B cell (primary cell): ENCODE results near the gene DLGAP5. TPM values are rescaled to one million over a fixed set of nuclear protein-coding genes. Genes with fewer than 3 reads are reported as not detected.

Experiments
- ATAC-seq: fragments of 200-7000 bp; cut with Tn5 transposase; one replicate; pipeline ENCODE4 v1.10.0; 2021; ENCODE audit warnings: low read depth, mild to moderate bottlenecking, moderate number of reproducible peaks, moderate library complexity
- CTCF ChIA-PET: fragments of 350-600 bp; sonication (Branson Sonifier 250); formaldehyde crosslinking; loops from one replicate; lab custom pipeline; 2021; ENCODE audit warnings: antibody characterized with exemption, inconsistent platforms; lab: Charles Lee
- POLR2A ChIA-PET: fragments of 350-600 bp; sonication (Branson Sonifier 250); formaldehyde crosslinking; loops from one replicate; lab custom pipeline; 2021; ENCODE audit warnings: antibody characterized with exemption; lab: Charles Lee
- DNase-seq: peaks from one replicate; pipeline ENCODE4 v3.0.0; 2013
- H2AFZ ChIP-seq: 2 replicates; pipeline ENCODE4 v1.6.1; 2012; ENCODE audit warnings: mild to moderate bottlenecking, low read depth, low read length; ENCODE audit not compliant: insufficient read depth, poor library complexity, severe bottlenecking
- H3K27ac ChIP-seq, 2 donors: 1 replicate in 1 of 2; 2 replicates in 1 of 2; pipeline ENCODE4 v1.5.1; 2012 to 2013; ENCODE audit warnings: low read length in 2 of 2, mild to moderate bottlenecking in 2 of 2, moderate library complexity in 1 of 2
- H3K27me3 ChIP-seq, 4 experiments: fragments of 200-600 bp in 1 of 4; sonication (generic) in 1 of 4; replicated peaks in 1 of 4; 1 replicate in 2 of 4; 2 replicates in 2 of 4; pipeline versions ENCODE4 v1.6.1 to v1.7.0; 2013 to 2016; ENCODE audit warnings: low read length in 3 of 4, mild to moderate bottlenecking in 2 of 4, mixed read lengths in 1 of 4, moderate library complexity in 1 of 4; ENCODE audit not compliant: insufficient read depth in 4 of 4, control insufficient read depth in 3 of 4; ENCODE audit errors: control extremely low read depth in 1 of 4
- H3K36me3 ChIP-seq, 2 experiments: replicated peaks in 1 of 2; 1 replicate in 1 of 2; 2 replicates in 1 of 2; pipeline versions ENCODE4 v1.6.1 to v1.7.1; 2013; ENCODE audit warnings: low read length in 1 of 2; ENCODE audit not compliant: insufficient read depth in 2 of 2, control insufficient read depth in 1 of 2; ENCODE audit errors: control extremely low read depth in 1 of 2, extremely low read depth in 1 of 2
- H3K4me1 ChIP-seq, 2 donors: fragments of 200-600 bp in 1 of 2; sonication (generic) in 1 of 2; 1 replicate in 1 of 2; 2 replicates in 1 of 2; pipeline versions ENCODE4 v1.5.1 to v1.6.1; 2013 to 2017; ENCODE audit warnings: low read length in 2 of 2; ENCODE audit not compliant: control insufficient read depth in 2 of 2, insufficient read depth in 2 of 2
- H3K4me2 ChIP-seq: replicated peaks from 2 replicates; pipeline ENCODE3; 2012; ENCODE audit warnings: mild to moderate bottlenecking, low read depth, low read length; ENCODE audit not compliant: poor library complexity, severe bottlenecking
- H3K4me3 ChIP-seq, 5 experiments: fragments of 200-600 bp in 1 of 5; sonication (generic) in 1 of 5; 1 replicate in 3 of 5; 2 replicates in 2 of 5; pipeline versions ENCODE4 v1.5.1 to v1.7.0; 2011 to 2016; ENCODE audit warnings: low read length in 4 of 5, mild to moderate bottlenecking in 4 of 5, low read depth in 2 of 5, control low read depth in 1 of 5, moderate library complexity in 1 of 5; ENCODE audit not compliant: insufficient read depth in 1 of 5; ENCODE audit errors: control extremely low read depth in 1 of 5, extremely low read depth in 1 of 5
- H3K79me2 ChIP-seq: fragments of 200-600 bp; sonication (generic); one replicate; pipeline ENCODE4 v1.6.0; 2016; ENCODE audit warnings: low read length; ENCODE audit not compliant: control insufficient read depth, insufficient read depth
- H3K9ac ChIP-seq: fragments of 200-600 bp; sonication (generic); 2 replicates; pipeline ENCODE4 v1.6.1; 2017; ENCODE audit warnings: mild to moderate bottlenecking, low read length, moderate library complexity
- H3K9me3 ChIP-seq, 3 donors: one replicate each; pipeline versions ENCODE4 v1.6.1 to v1.7.1; 2013; ENCODE audit warnings: low read length in 2 of 3; ENCODE audit not compliant: control insufficient read depth in 2 of 3, insufficient read depth in 1 of 3; ENCODE audit errors: control extremely low read depth in 1 of 3
- H4K20me1 ChIP-seq: 2 replicates; pipeline ENCODE4 v1.6.0; 2012; ENCODE audit warnings: mild to moderate bottlenecking, low read length; ENCODE audit not compliant: insufficient read depth, control insufficient read depth, poor library complexity, severe bottlenecking
- H3K27ac Mint-ChIP-seq: one replicate; pipeline ENCODE4 v1.8.0; 2021; ENCODE audit warnings: mixed read lengths
- H3K27me3 Mint-ChIP-seq: one replicate; pipeline ENCODE4 v1.8.0; 2021; ENCODE audit warnings: mixed read lengths
- H3K4me1 Mint-ChIP-seq: one replicate; pipeline ENCODE4 v1.8.0; 2021; ENCODE audit warnings: mixed read lengths
- H3K4me3 Mint-ChIP-seq: one replicate; pipeline ENCODE4 v1.8.0; 2021; ENCODE audit warnings: mixed read lengths
- H3K9me3 Mint-ChIP-seq: one replicate; pipeline ENCODE4 v1.8.0; 2022; ENCODE audit warnings: mixed read lengths; ENCODE audit not compliant: insufficient read depth
- EZH2 ChIP-seq: IDR thresholded peaks from 2 replicates; pipeline ENCODE4 v1.6.1; 2012; ENCODE audit warnings: borderline replicate concordance, low read depth, mild to moderate bottlenecking, moderate library complexity, low read length; ENCODE audit not compliant: insufficient read depth, poor library complexity, severe bottlenecking
- WGBS: methylation state at CpG from one replicate; pipeline ENCODE4 v1.1.5; 2013; ENCODE audit warnings: missing lambda C conversion rate; ENCODE audit not compliant: insufficient coverage; 5-methylcytosine and 5-hydroxymethylcytosine counted together
- intact Hi-C: fragments of 100-400 bp; cut with micrococcal nuclease; formaldehyde crosslinking; loops from one replicate; pipeline ENCODE4 v1.10.0; 2022
- polyA plus RNA-seq: library from polyadenylated mRNA; depleted of rRNA; stranded (reverse); fragments of >200 nt; gene quantifications from 2 replicates; pipeline ENCODE4 v1.2.3, GENCODE V29; 2012
- total RNA-seq, 2 donors: library from RNA; stranded (reverse); fragments of 120-200 nt in 1 of 2; gene quantifications; 1 replicate in 1 of 2; 2 replicates in 1 of 2; pipeline versions ENCODE4 v1.2.3 to v1.2.4, GENCODE V29; 2013 to 2022
- TF ChIP-seq, protein P1 (sequence below): fragments of 200-600 bp; IDR thresholded peaks from one replicate; pipeline ENCODE4 v1.8.0; 2022; ENCODE audit warnings: antibody characterized with exemption, mild to moderate bottlenecking

DLGAP5 gene
- total and polyA plus RNA-seq, 2 donors (not counting 1 experiment from before 2014, with no cell fraction given), result 0.12 TPM; not detected in 1

DNA sequence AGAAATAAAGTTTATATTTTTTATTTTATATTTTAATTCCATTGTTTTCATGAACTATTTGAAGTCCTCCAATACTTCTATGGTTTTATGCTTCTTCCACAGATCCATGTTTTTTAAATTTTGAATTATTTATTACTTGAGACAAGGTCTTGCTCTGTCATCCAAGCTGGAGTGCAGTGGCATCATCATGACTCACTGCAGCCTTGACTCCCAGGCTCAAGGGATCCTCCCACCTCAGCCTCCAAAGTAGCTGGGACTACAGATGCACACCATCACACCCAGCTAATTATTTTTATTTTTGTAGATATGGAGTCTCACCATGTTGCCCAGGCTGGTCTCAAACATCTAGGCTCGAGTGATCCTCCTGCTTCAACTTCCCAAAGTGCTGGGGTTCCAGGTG is 28.8 kb upstream of the DLGAP5 start:
- no peak overlapping the region for H3K27ac Mint-ChIP-seq
- no peaks in the 10 kb centered on the region for H3K4me1 ChIP-seq

GRCh38 chr14:55212634-55213033 is 21.2 kb upstream of the DLGAP5 start:
- Mint-ChIP-seq H3K27me3 (no peaks in the 10 kb centered on the region), H3K4me3 (no peak overlapping the region), H3K4me1 (peaks cover 2% of the 10 kb centered on the region), H3K27ac (no peak overlapping the region), H3K9me3 (no peaks in the 10 kb centered on the region)
- Histone ChIP-seq H2AFZ (no peak overlapping the region), H3K79me2 (no peaks in the 10 kb centered on the region), H3K36me3 (no peaks in the 10 kb centered on the region), H3K9me3 (no peaks in the 10 kb centered on the region), H3K4me1 (no peaks in the 10 kb centered on the region), H3K27ac (no peak overlapping the region), H4K20me1 (no peaks in the 10 kb centered on the region), H3K27me3 (no peaks in the 10 kb centered on the region), H3K4me2 (no peak overlapping the region), H3K9ac (no peak overlapping the region), H3K4me3 (no peak overlapping the region)
- DNase-seq, result no peak
- ATAC-seq, result no peak
- POLR2A ChIA-PET, result no interaction called here
- 85% methylated on average over 6 of the region's 10 CpGs for WGBS
- intact Hi-C loops, result loop anchor here (1.0 to 2.0 kb wide), 2 partner anchors 142 to 218 kb away; no protein-coding TSS in a partner anchor
- CTCF ChIA-PET, result interaction anchor here (0.9 to 3.3 kb wide), 10 partner anchors 10 to 1128 kb away, joined by 3 to 32 read pairs (median 3); partner anchors contain the start of gene MAPK1IP1L
- TF ChIP-seq EZH2, result no peak
- TF ChIP-seq, protein P1, sequence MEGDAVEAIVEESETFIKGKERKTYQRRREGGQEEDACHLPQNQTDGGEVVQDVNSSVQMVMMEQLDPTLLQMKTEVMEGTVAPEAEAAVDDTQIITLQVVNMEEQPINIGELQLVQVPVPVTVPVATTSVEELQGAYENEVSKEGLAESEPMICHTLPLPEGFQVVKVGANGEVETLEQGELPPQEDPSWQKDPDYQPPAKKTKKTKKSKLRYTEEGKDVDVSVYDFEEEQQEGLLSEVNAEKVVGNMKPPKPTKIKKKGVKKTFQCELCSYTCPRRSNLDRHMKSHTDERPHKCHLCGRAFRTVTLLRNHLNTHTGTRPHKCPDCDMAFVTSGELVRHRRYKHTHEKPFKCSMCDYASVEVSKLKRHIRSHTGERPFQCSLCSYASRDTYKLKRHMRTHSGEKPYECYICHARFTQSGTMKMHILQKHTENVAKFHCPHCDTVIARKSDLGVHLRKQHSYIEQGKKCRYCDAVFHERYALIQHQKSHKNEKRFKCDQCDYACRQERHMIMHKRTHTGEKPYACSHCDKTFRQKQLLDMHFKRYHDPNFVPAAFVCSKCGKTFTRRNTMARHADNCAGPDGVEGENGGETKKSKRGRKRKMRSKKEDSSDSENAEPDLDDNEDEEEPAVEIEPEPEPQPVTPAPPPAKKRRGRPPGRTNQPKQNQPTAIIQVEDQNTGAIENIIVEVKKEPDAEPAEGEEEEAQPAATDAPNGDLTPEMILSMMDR, result no peak

More for the DNA sequence above, 28.8 kb upstream of the DLGAP5 start:
- Mint-ChIP-seq H3K4me1 (no peaks in the 10 kb centered on the region), H3K27me3 (no peaks in the 10 kb centered on the region), H3K9me3 (no peaks in the 10 kb centered on the region), H3K4me3 (no peak overlapping the region)
- H2AFZ ChIP-seq, result no peak overlapping the region
- H3K9ac ChIP-seq, result no peak overlapping the region
- ATAC-seq, result no peak
- DNase-seq, result no peak
- POLR2A ChIA-PET, result no interaction called here
- no peak overlapping the region for H3K4me3 ChIP-seq
- no peaks in the 10 kb centered on the region for H3K27me3 ChIP-seq
- H4K20me1 ChIP-seq, result no peaks in the 10 kb centered on the region
- no peaks in the 10 kb centered on the region for H3K79me2 ChIP-seq
- H3K4me2 ChIP-seq, result no peak overlapping the region
- no peaks in the 10 kb centered on the region for H3K36me3 ChIP-seq
- no peak overlapping the region for H3K27ac ChIP-seq
- CTCF ChIA-PET, result no interaction called here
- TF ChIP-seq EZH2, result no peak
- TF ChIP-seq, protein P1, result no peak
- no peaks in the 10 kb centered on the region for H3K9me3 ChIP-seq
- WGBS, result no CpG with 5 or more reads among the region's 1 CpG
- intact Hi-C loops, result no loop called here
